ENCODE results near the gene RGS5.
"Not testable (repeated sequence)": the region's sequence is repeated elsewhere in the genome, so short reads cannot be mapped to it uniquely, and the experiment has no call there.

Gene RGS5, protein sequence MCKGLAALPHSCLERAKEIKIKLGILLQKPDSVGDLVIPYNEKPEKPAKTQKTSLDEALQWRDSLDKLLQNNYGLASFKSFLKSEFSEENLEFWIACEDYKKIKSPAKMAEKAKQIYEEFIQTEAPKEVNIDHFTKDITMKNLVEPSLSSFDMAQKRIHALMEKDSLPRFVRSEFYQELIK

DNA sequence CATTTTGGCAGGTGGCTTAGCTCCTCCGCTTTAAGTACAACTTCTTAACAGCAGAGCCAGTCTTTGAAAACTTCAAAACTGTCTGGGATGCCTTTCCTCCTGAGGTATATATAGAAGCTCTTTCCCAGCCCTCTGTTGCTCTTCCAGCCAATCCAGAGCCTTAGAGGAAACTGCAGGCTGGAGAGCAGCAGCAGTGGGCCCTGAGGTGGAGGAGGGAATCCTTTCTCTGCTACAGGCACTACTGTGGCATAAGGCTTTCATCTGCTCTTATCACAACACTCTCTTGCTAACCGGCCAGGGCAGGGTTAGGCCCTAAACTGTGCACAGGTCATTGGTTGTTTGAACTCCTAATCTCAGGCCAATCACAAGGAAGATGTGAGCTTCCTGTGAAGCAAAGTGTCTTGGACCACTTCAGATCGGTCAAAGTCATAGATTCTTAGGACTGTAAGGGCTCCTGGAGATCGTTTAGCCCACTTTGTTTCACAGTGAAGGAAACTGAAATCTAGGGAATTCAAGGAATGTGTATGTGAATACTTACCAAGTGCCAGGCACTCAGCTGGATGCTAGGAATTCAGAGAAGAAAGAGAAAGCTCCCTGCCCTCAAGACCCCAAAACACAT, at the start of gene RGS5:
RGS5 (minus strand) TSS at position 84 of the 619 bp plus-strand sequence; CDS start at position 3, 81 bp downstream.
- TF ChIP-seq ZNF274 (IDR thresholded peaks at IDR 0.05; ENCODE audit: low read depth, low read length): no peak
- H3K4me3 ChIP-seq (ENCODE audit: low read length): no peak within 1 kb of the TSS

DNA sequence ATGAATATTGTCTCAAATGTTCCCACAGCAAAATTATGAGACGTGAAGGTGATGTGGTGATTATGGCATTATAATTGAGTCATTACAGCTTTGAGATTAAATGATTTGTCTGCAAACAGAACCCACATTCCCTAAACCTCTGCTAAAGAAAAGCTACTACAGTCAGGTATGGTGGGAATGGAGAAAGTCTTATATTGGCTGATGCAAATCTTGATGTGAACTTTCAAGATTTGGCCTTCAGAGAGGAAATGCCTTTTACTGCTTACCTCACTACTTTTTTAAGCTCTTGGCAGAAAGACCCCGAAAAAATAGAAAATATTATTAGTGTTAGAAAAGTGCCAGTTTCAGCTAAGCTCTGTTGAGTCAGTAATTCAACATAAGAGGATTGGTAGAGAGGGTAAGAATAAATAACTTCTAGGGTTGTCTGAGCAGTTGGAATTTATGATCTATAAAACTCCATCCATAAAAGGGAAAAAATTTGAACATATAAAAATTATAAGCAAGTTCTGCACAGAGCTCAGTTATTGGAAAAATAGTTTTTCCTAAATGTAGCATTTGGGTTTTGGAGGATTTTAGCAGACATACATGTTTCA, 47.8 kb upstream of the RGS5 start:
- no peak overlapping the region for H3K4me3 ChIP-seq (ENCODE audit: low read length)
- TF ChIP-seq ZNF274 (IDR thresholded peaks at IDR 0.05; ENCODE audit: low read depth, low read length): no peak

DNA sequence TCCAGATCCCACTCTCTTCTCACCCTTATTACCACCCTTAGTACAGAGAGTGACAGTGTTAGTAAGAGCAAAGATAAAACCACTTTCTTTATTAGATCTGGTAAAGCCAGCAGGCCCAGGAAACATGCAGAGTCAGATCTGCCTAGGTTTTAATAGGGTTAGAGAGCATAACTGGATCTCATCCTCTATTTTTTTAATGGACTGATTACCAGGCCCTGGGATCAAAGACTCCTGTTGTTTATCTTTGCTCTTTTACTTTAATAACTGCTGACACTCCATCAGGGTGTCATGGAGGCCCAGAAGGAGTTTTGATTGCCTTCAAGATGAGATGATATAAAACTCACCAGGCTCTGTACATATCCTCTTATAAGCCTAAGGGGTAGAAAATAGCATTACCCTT, 45.3 kb upstream of the RGS5 start:
- H3K4me3 ChIP-seq (ENCODE audit: low read length): no peak overlapping the region
- no peak for TF ChIP-seq ZNF274 (IDR thresholded peaks at IDR 0.05; ENCODE audit: low read depth, low read length)

DNA sequence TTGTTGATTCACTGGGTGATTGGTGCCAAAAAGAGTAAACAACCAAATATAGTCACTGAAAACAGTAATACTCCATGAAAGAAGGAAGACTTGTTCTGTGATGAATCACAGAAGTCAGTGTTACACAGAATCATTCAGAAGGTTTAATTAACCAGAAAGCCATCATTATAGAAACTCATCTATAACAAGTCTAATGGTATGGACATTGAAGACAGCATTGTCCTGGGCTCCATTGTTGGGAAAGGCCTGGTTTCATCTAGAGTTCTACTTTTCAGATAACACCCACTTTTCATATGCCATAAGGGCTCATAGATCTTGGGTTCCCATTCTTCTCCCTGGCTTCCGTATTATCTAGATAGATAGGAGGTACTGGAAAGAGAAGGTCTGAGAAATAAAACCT, 41.9 kb upstream of the RGS5 start:
- H3K4me3 ChIP-seq (ENCODE audit: low read length): not testable (repeated sequence)

DNA sequence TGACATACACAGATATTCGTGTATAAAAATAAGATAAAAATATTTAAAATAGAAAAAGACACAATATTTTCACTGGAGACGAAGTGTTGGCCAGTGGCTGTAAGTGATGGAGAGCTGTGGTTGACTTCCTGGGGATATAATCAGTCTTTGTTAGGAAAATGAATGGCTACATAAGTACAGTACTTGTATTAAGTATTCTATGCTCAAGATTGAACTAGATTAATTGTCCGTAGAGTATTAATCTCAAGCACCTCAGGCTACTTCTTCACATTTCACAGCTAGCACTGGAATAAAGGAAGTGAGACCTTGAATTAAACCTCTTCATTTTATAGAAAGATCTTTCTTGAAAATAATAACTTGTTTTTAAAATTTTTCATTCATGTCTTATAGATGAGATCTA, 39.0 kb upstream of the RGS5 start:
- no peak for TF ChIP-seq ZNF274 (IDR thresholded peaks at IDR 0.05; ENCODE audit: low read depth, low read length)
- no peak overlapping the region for H3K4me3 ChIP-seq (ENCODE audit: low read length)

DNA sequence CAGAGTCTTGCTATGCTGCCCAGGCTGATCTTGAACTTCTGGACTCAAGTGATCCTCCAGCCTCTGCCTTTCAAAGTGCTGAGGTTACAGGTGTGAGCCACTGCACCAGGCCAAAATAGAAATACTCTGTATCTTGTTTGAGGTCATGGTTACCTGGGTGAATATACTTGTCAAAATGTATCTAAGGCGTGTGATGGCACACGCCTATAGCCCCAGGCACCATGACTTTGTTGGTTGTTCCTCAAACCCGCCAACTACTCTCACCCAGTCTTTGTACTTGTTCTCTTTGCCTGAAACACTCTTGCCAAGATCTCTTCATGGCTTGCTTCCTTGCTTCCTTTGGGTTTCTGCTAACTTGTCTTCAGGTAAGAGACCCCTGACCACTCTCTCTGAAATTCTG, 38.0 kb upstream of the RGS5 start:
- H3K4me3 ChIP-seq (ENCODE audit: low read length): no peak overlapping the region
- TF ChIP-seq ZNF274 (IDR thresholded peaks at IDR 0.05; ENCODE audit: low read depth, low read length): no peak

DNA sequence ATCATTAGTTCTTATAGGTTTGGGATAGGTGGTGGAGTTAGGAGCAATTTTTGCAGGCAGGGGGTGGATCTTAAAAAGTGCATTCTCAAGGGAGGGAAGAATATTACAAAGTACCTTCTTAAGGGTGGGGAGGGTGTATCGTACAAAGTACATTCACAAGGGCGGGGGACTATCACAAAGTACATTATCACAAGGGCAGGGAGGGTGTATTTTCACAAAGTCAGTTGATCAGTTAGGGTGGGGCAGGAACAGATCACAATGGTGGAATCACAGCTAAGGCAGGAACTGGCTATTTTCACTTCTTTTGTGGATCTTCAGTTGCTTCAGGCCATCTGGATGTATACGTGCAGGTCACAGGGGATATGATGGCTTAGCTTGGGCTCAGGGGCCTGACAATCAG, 30.9 kb upstream of the RGS5 start:
- not testable (repeated sequence) for H3K4me3 ChIP-seq (ENCODE audit: low read length)

DNA sequence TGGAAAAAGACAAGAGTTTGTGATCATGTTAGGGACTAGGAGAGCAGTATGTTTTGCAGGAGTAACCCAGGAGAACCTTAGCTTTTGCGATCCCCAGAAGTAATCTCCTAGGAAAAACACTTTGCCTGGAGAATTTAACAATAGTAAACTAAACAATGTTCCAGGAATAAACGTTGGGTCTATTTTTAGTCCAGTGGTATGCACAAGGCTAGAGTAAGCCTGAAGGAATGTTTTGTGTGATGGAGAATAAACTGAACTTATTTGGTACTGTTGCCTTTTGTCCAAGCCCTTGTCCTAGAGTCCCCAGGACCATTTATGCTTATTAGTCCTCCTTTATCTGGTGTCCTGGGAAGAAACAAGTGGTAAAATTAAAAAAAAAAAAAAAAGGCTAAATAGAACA, 28.7 kb upstream of the RGS5 start:
- H3K4me3 ChIP-seq (ENCODE audit: low read length): no peak overlapping the region

DNA sequence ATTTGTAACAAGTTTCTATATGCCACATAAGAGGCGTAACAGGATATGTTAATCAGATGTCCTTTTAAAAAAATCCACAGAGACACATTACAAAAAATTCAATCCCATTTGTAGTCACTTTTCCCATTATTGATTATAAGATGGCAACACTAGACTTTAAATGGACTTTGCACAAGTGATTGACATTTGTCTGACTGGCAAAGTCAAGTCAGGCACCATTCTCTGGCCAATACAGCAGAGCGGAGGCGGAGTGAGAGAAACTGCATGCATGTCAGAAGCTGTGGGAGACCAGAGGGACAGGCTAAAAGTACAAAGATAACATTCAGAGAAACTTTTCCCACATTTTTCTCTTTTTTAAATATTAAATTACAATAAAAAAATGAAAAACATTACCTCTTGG, 28.1 kb upstream of the RGS5 start:
- no peak overlapping the region for H3K4me3 ChIP-seq (ENCODE audit: low read length)
- no peak for TF ChIP-seq ZNF274 (IDR thresholded peaks at IDR 0.05; ENCODE audit: low read depth, low read length)

More for the DNA sequence above, 28.7 kb upstream of the RGS5 start:
- no peak for TF ChIP-seq ZNF274 (IDR thresholded peaks at IDR 0.05; ENCODE audit: low read depth, low read length)

DNA sequence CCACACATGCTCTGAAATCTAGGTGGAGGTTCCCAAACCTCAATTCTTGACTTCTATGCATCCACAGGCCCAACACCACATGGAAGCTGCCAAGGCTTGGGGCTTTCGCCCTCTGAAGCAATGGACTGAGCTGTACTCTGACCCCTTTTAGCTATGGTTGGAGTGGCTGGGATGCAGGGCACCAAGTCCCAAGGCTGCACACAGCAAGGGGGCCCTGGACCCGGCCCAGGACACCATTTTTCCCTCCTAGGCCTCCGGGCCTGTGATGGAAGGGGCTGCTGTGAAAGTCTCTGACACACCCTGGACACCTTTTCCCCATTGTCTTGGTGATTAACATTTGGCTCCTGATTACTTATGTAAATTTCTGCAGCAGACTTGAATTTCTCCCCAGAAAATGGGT, 25.6 kb upstream of the RGS5 start:
- H3K4me3 ChIP-seq (ENCODE audit: low read length): not testable (repeated sequence)

DNA sequence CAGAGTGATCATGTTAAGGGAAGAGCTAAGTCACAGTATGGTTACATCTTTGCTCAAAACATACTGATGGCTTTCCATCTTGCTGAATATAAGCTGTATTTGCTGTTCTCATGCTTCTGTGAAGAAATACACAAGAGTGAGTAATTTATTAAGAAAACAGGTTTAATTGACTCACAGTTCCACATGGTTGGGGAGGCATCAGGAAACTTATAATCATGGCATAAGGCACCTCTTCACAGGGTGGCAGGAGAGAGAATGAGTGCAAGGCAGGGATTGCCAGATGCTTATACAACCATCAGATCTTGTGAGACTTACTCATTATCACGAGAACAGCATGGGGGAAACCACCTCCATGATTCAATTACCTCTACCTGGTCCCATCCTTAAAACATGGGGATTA, 24.4 kb upstream of the RGS5 start:
- no peak for TF ChIP-seq ZNF274 (IDR thresholded peaks at IDR 0.05; ENCODE audit: low read depth, low read length)
- H3K4me3 ChIP-seq (ENCODE audit: low read length): no peak overlapping the region

DNA sequence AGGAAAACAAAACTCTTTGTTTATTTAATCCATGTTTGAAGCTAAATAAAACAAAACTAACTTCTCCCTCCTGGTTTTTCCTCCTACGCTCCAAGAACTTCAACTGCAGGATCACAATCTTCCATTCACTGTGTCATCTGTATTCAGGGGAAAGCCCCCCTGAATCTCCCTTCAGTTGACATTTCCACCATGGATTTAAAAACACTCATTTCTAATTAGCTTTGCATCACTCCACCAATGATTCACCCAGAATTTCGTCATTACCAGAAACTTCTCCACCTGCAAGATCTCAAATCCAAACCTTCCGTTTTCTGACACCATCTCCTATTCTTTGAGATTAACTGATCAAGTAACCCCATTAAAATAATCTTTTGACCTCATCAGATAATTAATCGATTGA, 10.9 kb upstream of the RGS5 start:
- no peak overlapping the region for H3K4me3 ChIP-seq (ENCODE audit: low read length)

DNA sequence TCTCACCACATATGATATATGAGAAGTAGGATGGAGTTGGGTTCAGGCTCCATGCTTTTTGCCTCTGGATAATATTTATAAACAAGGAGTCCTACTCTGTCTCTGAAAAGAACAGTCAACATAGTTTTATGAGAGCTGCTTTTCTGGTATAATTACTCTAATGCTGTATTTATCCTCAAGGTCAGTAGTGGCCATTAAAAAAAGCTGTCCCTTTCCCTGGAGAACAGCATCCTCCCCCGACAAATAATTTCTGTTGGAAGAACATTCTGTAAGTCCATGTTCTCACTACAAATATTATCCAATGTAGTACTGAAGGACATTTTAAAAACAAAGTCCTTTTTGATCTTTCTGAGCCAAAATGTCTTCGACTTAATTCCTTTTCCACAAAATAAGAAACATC, 9.0 kb upstream of the RGS5 start:
- no peak overlapping the region for H3K4me3 ChIP-seq (ENCODE audit: low read length)
- no peak for TF ChIP-seq ZNF274 (IDR thresholded peaks at IDR 0.05; ENCODE audit: low read depth, low read length)

More for the DNA sequence above, 10.9 kb upstream of the RGS5 start:
- no peak for TF ChIP-seq ZNF274 (IDR thresholded peaks at IDR 0.05; ENCODE audit: low read depth, low read length)

DNA sequence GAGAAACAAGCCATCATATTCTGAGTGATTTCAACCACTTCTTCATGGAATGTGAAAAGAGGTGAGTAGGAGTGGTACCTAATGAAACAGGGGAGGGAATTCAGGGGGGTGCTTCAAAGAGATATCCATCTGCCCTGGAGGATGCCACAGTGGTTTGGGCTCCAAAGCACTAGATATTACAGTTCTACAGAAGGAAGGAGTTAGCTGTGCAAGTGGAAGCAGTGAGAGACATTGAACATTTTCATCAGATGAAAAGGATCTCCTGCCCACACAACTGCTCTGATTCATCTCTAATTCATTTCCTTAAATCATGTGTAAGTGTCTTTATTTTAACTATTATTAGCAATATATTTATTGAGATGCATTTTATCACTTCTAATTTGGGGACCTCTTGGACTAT, 2.8 kb upstream of the RGS5 start:
- H3K4me3 ChIP-seq (ENCODE audit: low read length): no peak overlapping the region
- TF ChIP-seq ZNF274 (IDR thresholded peaks at IDR 0.05; ENCODE audit: low read depth, low read length): no peak

DNA sequence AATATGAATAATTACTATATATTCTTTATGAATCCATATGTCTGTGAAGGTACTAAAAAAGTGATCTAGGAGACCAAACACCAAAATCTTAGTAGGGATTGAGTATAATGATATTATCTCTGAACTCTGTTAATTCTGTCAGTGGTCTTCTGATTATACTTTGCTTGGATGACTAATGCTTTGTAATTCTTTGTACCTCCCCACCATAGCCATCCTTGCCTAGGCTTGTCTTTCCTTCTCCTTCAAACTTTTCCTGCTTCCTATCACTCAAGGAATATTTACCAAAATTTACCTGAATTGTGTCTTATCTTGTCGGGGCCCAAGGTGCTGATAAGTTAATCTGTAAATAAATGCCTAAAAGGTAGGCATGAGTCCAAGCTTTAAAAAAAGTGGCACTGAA, 845 bp upstream of the RGS5 start:
- no peak overlapping the region for H3K4me3 ChIP-seq (ENCODE audit: low read length)
- no peak for TF ChIP-seq ZNF274 (IDR thresholded peaks at IDR 0.05; ENCODE audit: low read depth, low read length)

DNA sequence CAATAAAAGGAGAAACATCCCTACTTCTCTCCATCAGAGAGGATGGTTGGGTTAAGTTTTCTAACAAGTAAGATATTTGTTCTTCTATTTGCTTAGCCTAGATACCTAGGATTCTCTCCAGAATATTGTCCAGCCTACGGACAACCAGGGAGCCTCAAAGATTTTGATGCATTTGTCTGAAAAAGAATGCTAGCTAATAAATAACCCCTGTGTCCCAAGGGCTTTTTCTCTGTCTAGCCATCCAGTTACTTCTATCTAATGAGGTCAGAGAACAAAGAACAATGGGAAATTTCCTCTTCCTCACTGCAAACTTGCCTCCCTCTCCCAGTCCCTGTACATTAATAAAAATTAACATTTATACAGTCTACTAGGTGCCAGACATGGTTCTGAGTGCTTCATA, 810 bp downstream of the RGS5 start:
- TF ChIP-seq ZNF274 (IDR thresholded peaks at IDR 0.05; ENCODE audit: low read depth, low read length): no peak
- H3K4me3 ChIP-seq (ENCODE audit: low read length): no peak overlapping the region
